BJ (cell line): ENCODE results near the gene ARHGEF39. TPM values are rescaled to one million over a fixed set of nuclear protein-coding genes. Genes with fewer than 3 reads are reported as not detected.

Experiments
- CTCF ChIA-PET: fragments of 350-600 bp; formaldehyde crosslinking; extraction: SDS; loops from one replicate; lab custom pipeline; 2021; ENCODE audit warnings: antibody characterized with exemption, inconsistent platforms; lab: Yijun Ruan, JAX
- POLR2A ChIA-PET: fragments of 300-600 bp; sonication (Branson Sonifier 250); formaldehyde crosslinking; extraction: SDS; loops from one replicate; lab custom pipeline; 2021; ENCODE audit warnings: antibody characterized with exemption; lab: Charles Lee
- DNase-seq: peaks from one replicate; pipeline ENCODE4 v3.0.0-alpha.2; 2011; ENCODE audit warnings: low read depth
- H3K27me3 ChIP-seq: 2 replicates; pipeline ENCODE4 v1.6.0; 2011; ENCODE audit warnings: low read length; ENCODE audit not compliant: control insufficient read depth, insufficient read depth
- H3K36me3 ChIP-seq: 2 replicates; pipeline ENCODE4 v1.5.1; 2011; ENCODE audit warnings: low read length; ENCODE audit not compliant: control insufficient read depth, insufficient read depth
- H3K4me3 ChIP-seq: 2 replicates; pipeline ENCODE4 v1.5.1; 2011; ENCODE audit warnings: low read depth, mild to moderate bottlenecking, control low read depth, low read length
- polyA plus RNA-seq: library from polyadenylated mRNA; depleted of rRNA; stranded (reverse); fragments of >200 nt; gene quantifications from 2 replicates; pipeline ENCODE4 v1.2.3, GENCODE V29; 2011
- TF ChIP-seq, protein P1 (sequence below): IDR thresholded peaks from 2 replicates; pipeline ENCODE4 v1.5.1; 2011; ENCODE audit warnings: low read depth, mild to moderate bottlenecking, control low read depth, inconsistent platforms, low read length, moderate library complexity; ENCODE audit not compliant: insufficient read depth

ARHGEF39 gene
- polyA plus RNA-seq, 1 experiment, result 4.1 TPM

DNA sequence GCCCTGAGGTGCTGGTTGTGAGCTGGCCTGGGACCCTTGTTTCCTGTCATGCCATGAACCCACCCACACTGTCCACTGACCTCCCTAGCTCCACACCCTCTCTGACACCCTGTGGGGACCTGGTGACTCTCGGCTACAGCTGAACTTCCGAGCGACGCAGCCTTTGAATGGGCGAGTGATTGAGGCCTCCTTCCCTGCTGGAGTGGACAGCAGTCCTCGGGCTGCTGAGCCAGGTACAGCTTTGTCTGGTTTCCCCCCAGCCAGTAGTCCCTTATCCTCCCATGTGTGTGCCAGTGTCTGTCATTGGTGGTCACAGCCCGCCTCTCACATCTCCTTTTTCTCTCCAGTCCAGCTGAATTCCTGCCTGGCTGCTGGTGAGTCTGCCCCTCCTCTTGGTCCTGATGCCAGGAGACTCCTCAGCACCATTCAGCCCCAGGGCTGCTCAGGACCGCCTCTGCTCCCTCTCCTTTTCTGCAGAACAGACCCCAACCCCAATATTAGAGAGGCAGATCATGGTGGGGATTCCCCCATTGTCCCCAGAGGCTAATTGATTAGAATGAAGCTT is 14.9 kb upstream of the ARHGEF39 start:
- H3K27me3 ChIP-seq, result no peaks in the 10 kb centered on the region
- TF ChIP-seq, protein P1, sequence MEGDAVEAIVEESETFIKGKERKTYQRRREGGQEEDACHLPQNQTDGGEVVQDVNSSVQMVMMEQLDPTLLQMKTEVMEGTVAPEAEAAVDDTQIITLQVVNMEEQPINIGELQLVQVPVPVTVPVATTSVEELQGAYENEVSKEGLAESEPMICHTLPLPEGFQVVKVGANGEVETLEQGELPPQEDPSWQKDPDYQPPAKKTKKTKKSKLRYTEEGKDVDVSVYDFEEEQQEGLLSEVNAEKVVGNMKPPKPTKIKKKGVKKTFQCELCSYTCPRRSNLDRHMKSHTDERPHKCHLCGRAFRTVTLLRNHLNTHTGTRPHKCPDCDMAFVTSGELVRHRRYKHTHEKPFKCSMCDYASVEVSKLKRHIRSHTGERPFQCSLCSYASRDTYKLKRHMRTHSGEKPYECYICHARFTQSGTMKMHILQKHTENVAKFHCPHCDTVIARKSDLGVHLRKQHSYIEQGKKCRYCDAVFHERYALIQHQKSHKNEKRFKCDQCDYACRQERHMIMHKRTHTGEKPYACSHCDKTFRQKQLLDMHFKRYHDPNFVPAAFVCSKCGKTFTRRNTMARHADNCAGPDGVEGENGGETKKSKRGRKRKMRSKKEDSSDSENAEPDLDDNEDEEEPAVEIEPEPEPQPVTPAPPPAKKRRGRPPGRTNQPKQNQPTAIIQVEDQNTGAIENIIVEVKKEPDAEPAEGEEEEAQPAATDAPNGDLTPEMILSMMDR, result no peak
- POLR2A ChIA-PET, result interaction anchor here (0.6 to 1.9 kb wide), 4 partner anchors 9 to 53 kb away, joined by 3 to 6 read pairs (median 4); partner anchors contain the start of gene CREB3
- no peak for DNase-seq
- CTCF ChIA-PET, result interaction anchor here (0.6 to 1.7 kb wide), 5 partner anchors 15 to 69 kb away, joined by 3 to 8 read pairs (median 4); partner anchors contain the start of genes ARHGEF39 and CCDC107
- H3K36me3 ChIP-seq, result peaks cover 28% of the 10 kb centered on the region
- H3K4me3 ChIP-seq, result no peak overlapping the region

DNA sequence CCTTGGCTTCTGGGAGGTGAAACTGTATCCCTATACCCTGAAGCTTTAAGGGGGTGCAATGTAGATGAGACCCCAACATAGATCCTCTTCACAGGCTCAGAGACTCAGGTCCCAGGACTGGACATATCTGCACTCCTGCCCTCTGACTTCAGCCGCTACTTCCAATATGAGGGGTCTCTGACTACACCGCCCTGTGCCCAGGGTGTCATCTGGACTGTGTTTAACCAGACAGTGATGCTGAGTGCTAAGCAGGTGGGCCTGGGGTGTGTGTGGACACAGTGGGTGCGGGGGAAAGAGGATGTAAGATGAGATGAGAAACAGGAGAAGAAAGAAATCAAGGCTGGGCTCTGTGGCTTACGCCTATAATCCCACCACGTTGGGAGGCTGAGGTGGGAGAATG is 14.1 kb upstream of the ARHGEF39 start:
- ChIA-PET CTCF (interaction anchor here (0.6 to 1.7 kb wide), 3 partner anchors 14 to 56 kb away, joined by 3 to 8 read pairs (median 4); partner anchors contain the start of gene ARHGEF39), POLR2A (interaction anchor here (1.9 kb wide), 1 partner anchor 49 kb away, joined by 6 read pairs; no protein-coding TSS in a partner anchor)
- Histone ChIP-seq H3K4me3 (no peak overlapping the region), H3K36me3 (peaks cover 23% of the 10 kb centered on the region), H3K27me3 (no peaks in the 10 kb centered on the region)
- TF ChIP-seq, protein P1, result no peak
- DNase-seq, result no peak

DNA sequence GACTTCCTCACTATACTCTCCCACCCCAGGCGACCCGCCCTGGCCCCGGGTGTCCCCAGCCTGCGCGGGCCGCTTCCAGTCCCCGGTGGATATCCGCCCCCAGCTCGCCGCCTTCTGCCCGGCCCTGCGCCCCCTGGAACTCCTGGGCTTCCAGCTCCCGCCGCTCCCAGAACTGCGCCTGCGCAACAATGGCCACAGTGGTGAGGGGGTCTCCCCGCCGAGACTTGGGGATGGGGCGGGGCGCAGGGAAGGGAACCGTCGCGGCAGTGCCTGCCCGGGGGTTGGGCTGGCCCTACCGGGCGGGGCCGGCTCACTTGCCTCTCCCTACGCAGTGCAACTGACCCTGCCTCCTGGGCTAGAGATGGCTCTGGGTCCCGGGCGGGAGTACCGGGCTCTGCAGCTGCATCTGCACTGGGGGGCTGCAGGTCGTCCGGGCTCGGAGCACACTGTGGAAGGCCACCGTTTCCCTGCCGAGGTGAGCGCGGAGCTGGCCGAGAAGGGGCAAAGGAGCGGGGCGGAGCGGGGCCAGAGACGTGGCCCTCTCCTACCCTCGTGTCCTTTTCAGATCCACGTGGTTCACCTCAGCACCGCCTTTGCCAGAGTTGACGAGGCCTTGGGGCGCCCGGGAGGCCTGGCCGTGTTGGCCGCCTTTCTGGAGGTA is 10.9 kb upstream of the ARHGEF39 start:
- H3K27me3 ChIP-seq, result no peaks in the 10 kb centered on the region
- POLR2A ChIA-PET, result interaction anchor here (1.0 kb wide), 1 partner anchor 12 kb away, joined by 6 read pairs; no protein-coding TSS in a partner anchor
- TF ChIP-seq, protein P1, result no peak
- DNase-seq, result no peak
- peak overlapping the region; percentile 38 for H3K4me3 ChIP-seq
- H3K36me3 ChIP-seq, result no peaks in the 10 kb centered on the region
- CTCF ChIA-PET, result interaction anchor here (0.9 to 5.0 kb wide), 7 partner anchors 10 to 53 kb away, joined by 3 to 29 read pairs (median 5); partner anchors contain the start of genes ARHGEF39, CCDC107 and RMRP

DNA sequence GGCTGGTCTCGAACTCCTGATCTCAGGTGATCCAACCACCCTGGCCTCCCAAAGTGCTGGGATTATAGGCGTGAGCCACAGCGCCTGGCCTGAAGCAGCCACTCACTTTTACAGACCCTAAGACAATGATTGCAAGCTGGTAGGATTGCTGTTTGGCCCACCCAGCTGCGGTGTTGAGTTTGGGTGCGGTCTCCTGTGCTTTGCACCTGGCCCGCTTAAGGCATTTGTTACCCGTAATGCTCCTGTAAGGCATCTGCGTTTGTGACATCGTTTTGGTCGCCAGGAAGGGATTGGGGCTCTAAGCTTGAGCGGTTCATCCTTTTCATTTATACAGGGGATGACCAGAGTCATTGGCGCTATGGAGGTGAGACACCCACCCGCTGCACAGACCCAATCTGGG is 10.2 kb upstream of the ARHGEF39 start:
- TF ChIP-seq, protein P1, result no peak
- H3K36me3 ChIP-seq, result no peaks in the 10 kb centered on the region
- ChIA-PET CTCF (interaction anchor here (1.2 to 5.0 kb wide), 6 partner anchors 9 to 28 kb away, joined by 3 to 29 read pairs (median 5); partner anchors contain the start of genes ARHGEF39, CCDC107 and RMRP), POLR2A (interaction anchor here (1.0 kb wide), 1 partner anchor 12 kb away, joined by 6 read pairs; no protein-coding TSS in a partner anchor)
- H3K4me3 ChIP-seq, result peak overlapping the region; percentile 38
- no peak for DNase-seq
- H3K27me3 ChIP-seq, result no peaks in the 10 kb centered on the region

DNA sequence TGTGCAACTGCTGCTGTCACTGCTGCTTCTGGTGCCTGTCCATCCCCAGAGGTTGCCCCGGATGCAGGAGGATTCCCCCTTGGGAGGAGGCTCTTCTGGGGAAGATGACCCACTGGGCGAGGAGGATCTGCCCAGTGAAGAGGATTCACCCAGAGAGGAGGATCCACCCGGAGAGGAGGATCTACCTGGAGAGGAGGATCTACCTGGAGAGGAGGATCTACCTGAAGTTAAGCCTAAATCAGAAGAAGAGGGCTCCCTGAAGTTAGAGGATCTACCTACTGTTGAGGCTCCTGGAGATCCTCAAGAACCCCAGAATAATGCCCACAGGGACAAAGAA is 9.0 kb upstream of the ARHGEF39 start:
- DNase-seq, result no peak
- POLR2A ChIA-PET, result no interaction called here

More for the DNA sequence above, 9.0 kb upstream of the ARHGEF39 start:
- Histone ChIP-seq H3K27me3 (no peaks in the 10 kb centered on the region), H3K4me3 (no peak overlapping the region), H3K36me3 (no peaks in the 10 kb centered on the region)
- CTCF ChIA-PET, result interaction anchor here (1.7 to 5.0 kb wide), 2 partner anchors 9 to 22 kb away, joined by 6 to 29 read pairs; partner anchors contain the start of gene ARHGEF39
- TF ChIP-seq, protein P1, result no peak
